Measurements from ENCODE around the gene CLEC16A.

Gene CLEC16A

GRCh38 chr16:11064202-11064540 lies 119.8 kb downstream of the CLEC16A start:
- DNase-seq = no peak

GRCh38 chr16:11064851-11065250 lies 120.5 kb downstream of the CLEC16A start:
- DNase-seq = no peak

GRCh38 chr16:11066261-11066870 lies 122.0 kb downstream of the CLEC16A start:
- DNase-seq = no peak

- DNase-seq = no peak
These were observed 122.9 kb downstream of the CLEC16A start for GRCh38 chr16:11067266-11067665.

GRCh38 chr16:11067697-11068141 lies 123.4 kb downstream of the CLEC16A start:
- no peak for DNase-seq

GRCh38 chr16:11071829-11072228 lies 127.5 kb downstream of the CLEC16A start:
- DNase-seq = no peak

GRCh38 chr16:11072420-11073153 lies 128.2 kb downstream of the CLEC16A start:
- no peak for DNase-seq

GRCh38 chr16:11073407-11073999 lies 129.1 kb downstream of the CLEC16A start:
- DNase-seq = no peak

GRCh38 chr16:11074131-11074530 lies 129.8 kb downstream of the CLEC16A start:
- DNase-seq = no peak

- no peak for DNase-seq
These were observed 130.8 kb downstream of the CLEC16A start for GRCh38 chr16:11075163-11075562.

- DNase-seq = no peak
These were observed 132.1 kb downstream of the CLEC16A start for GRCh38 chr16:11076259-11077018.

GRCh38 chr16:11078812-11079459 lies 134.6 kb downstream of the CLEC16A start:
- no peak for DNase-seq

- DNase-seq = no peak
These were observed 135.4 kb downstream of the CLEC16A start for GRCh38 chr16:11079652-11080187.

- DNase-seq = no peak
These were observed 136.1 kb downstream of the CLEC16A start for GRCh38 chr16:11080327-11080967.

- DNase-seq = no peak
These were observed 136.8 kb downstream of the CLEC16A start for GRCh38 chr16:11080999-11081630.

- DNase-seq = no peak
These were observed 137.9 kb downstream of the CLEC16A start for GRCh38 chr16:11082108-11082859.

- DNase-seq = no peak
These were observed 138.6 kb downstream of the CLEC16A start for GRCh38 chr16:11082860-11083388.

GRCh38 chr16:11084484-11084875 lies 140.1 kb downstream of the CLEC16A start:
- DNase-seq = no peak

- DNase-seq = no peak
These were observed 140.6 kb downstream of the CLEC16A start for GRCh38 chr16:11084876-11085485.

- DNase-seq = no peak
These were observed 141.6 kb downstream of the CLEC16A start for GRCh38 chr16:11085916-11086315.

Measured in NCI-H1694 (cell line).